ENCODE results near the gene CDH4. TPM values are rescaled to one million over a fixed set of nuclear protein-coding genes. Genes with fewer than 3 reads are reported as not detected.

The CDH4 gene
- total and polyA plus RNA-seq, 9 of the 15 experiments (the other 6 are each of a cell fraction or from before 2014, with no cell fraction given) = 0.04 TPM; not detected in 8

GRCh38 chr20:61909821-61910220 is 657.8 kb downstream of the CDH4 start:
- FAIRE-seq (no peak), ATAC-seq (no peak), DNase-seq (ENCODE audit: extremely low read depth in 1 of 4, low spot score in 3 of 4) (no peak)
- Histone ChIP-seq H3K27ac (ENCODE audit: extremely low read depth, low read depth, low read length) (no peak overlapping the region), H3K27me3 (ENCODE audit: control insufficient read depth in 2 of 2, insufficient read depth in 2 of 2, low read length in 2 of 2) (peaks cover 50 to 77% of the 10 kb centered on the region in 2 experiments), H3K36me3 (ENCODE audit: control insufficient read depth, insufficient read depth, low read length) (no peaks in the 10 kb centered on the region), H3K4me1 (replicated peaks in 1 of 2; ENCODE audit: control insufficient read depth in 2 of 2, insufficient read depth in 2 of 2, low read length in 2 of 2) (peaks cover 0 to 8% of the 10 kb centered on the region in 2 experiments; a peak in 2 of 5 replicates), H4K20me1 (replicated peaks; ENCODE audit: control insufficient read depth, insufficient read depth, low read length) (peaks cover 7% of the 10 kb centered on the region; the same call in 1 of the 2 replicates), H3K79me2 (ENCODE audit: control insufficient read depth, insufficient read depth, low read length) (no peaks in the 10 kb centered on the region), H3K4me2 (ENCODE audit: insufficient read depth, low read length) (no peak overlapping the region), H3K9ac (ENCODE audit: insufficient read depth in 1 of 2, low read depth in 2 of 2, low read length in 2 of 2) (no peak overlapping the region), H2AFZ (ENCODE audit: low read depth, low read length) (no peak overlapping the region), H3K9me1 (ENCODE audit: control insufficient read depth, insufficient read depth, low read length) (no peaks in the 10 kb centered on the region), H3K4me3 (no peak overlapping the region), H3K9me3 (replicated peaks; ENCODE audit: control insufficient read depth, insufficient read depth, low read depth, low read length) (0 out of 2 replicates have a peak, but pooled peaks cover 2% of the 10 kb centered on the region)
- ChIA-PET CTCF (ENCODE audit: low intra/inter-chr PET ratio) (no interaction called here), POLR2A (interaction anchor here (0.6 kb wide), 1 partner anchor 85 kb away, joined by 3 read pairs; no protein-coding TSS in a partner anchor)
- BruUV-seq (replicated peaks) = no TSS peak
- TF ChIP-seq KHSRP (IDR thresholded peaks at IDR 0.05) = no peak
- no peak for TF ChIP-seq VEZF1 (CRISPR knock-in tag; IDR thresholded peaks at IDR 0.05)
- no peak for TF ChIP-seq ARID4B (CRISPR knock-in tag; IDR thresholded peaks at IDR 0.05)
- TF ChIP-seq NR2F6 (CRISPR knock-in tag; IDR thresholded peaks at IDR 0.05) = no peak
- no peak for TF ChIP-seq ZNF551 (CRISPR knock-in tag; IDR thresholded peaks at IDR 0.05)
- no peak for TF ChIP-seq CBFB (CRISPR knock-in tag; IDR thresholded peaks at IDR 0.05)
- under 1% methylated on average over 14 of the region's 14 CpGs for WGBS (ENCODE audit: insufficient coverage, low coverage, missing lambda C conversion rate)
- in situ Hi-C loops (cut with MboI) = no loop called here
- intact Hi-C loops (cut with micrococcal nuclease) = no loop called here
